Muscle of arm (tissue), 12 donors: Measurements from ENCODE around the gene SLC35E2B. TPM values are rescaled to one million over a fixed set of nuclear protein-coding genes. Genes with fewer than 3 reads are reported as not detected.
"Not testable (repeated sequence)": the region's sequence is repeated elsewhere in the genome, so short reads cannot be mapped to it uniquely, and the experiment has no call there.

Experiments
- DNase-seq: peaks from one replicate; pipeline ENCODE4 v3.0.0-alpha.2; 2013
- polyA plus RNA-seq, 12 donors: library from polyadenylated mRNA; unstranded; fragments of 120-200 nt; gene quantifications; one replicate each; pipeline ENCODE4 v1.2.1, GENCODE V29; 2013; ENCODE audit not compliant: insufficient read length in 12 of 12

SLC35E2B gene
- polyA plus RNA-seq, 12 donors: 31.9 to 69.2 (median 40.9) TPM; not detected in 1

GRCh38 chr1:1677718-1678580 lies 14.6 kb downstream of the SLC35E2B start:
- no peak for DNase-seq

GRCh38 chr1:1676087-1676486 lies 16.5 kb downstream of the SLC35E2B start:
- not testable (repeated sequence) for DNase-seq

- not testable (repeated sequence) for DNase-seq
Observed at GRCh38 chr1:1675218-1675617, 17.4 kb downstream of the SLC35E2B start.

GRCh38 chr1:1674806-1675205 lies 17.8 kb downstream of the SLC35E2B start:
- not testable (repeated sequence) for DNase-seq

GRCh38 chr1:1672181-1672965 lies 20.2 kb downstream of the SLC35E2B start:
- DNase-seq: no peak

GRCh38 chr1:1671365-1672119 lies 21.1 kb downstream of the SLC35E2B start:
- no peak for DNase-seq

- no peak for DNase-seq
Observed at GRCh38 chr1:1670866-1671265, 21.7 kb downstream of the SLC35E2B start.

- no peak for DNase-seq
Observed at GRCh38 chr1:1669468-1670440, 22.8 kb downstream of the SLC35E2B start.

- DNase-seq: no peak
Observed at GRCh38 chr1:1666526-1666925, 26.1 kb downstream of the SLC35E2B start.

- DNase-seq: no peak
Observed at GRCh38 chr1:1665815-1666251, 26.8 kb downstream of the SLC35E2B start.

GRCh38 chr1:1664941-1665814 lies 27.4 kb downstream of the SLC35E2B start:
- DNase-seq: no peak

GRCh38 chr1:1664318-1664717 lies 28.3 kb downstream of the SLC35E2B start:
- not testable (repeated sequence) for DNase-seq

GRCh38 chr1:1662830-1663560 lies 29.6 kb downstream of the SLC35E2B start:
- DNase-seq: not testable (repeated sequence)

- not testable (repeated sequence) for DNase-seq
Observed at GRCh38 chr1:1662392-1662791, 30.2 kb downstream of the SLC35E2B start.

GRCh38 chr1:1658583-1659549 lies 33.7 kb downstream of the SLC35E2B start, which contains the start of gene CDK11B:
CDK11B (minus strand) TSS chr1:1659004; CDS start chr1:1657485, 1,519 bp downstream.
- DNase-seq: peak; percentile 96

GRCh38 chr1:1648265-1648664 lies 44.3 kb downstream of the SLC35E2B start:
- DNase-seq: not testable (repeated sequence)

GRCh38 chr1:1647567-1648241 lies 44.9 kb downstream of the SLC35E2B start:
- DNase-seq: not testable (repeated sequence)
